Mononuclear cell (primary cell): ENCODE results near the gene PIAS2. TPM values are rescaled to one million over a fixed set of nuclear protein-coding genes. Genes with fewer than 3 reads are reported as not detected.

ENCODE experiments used
- H3K27me3 ChIP-seq: 2 replicates; pipeline ENCODE4 v1.6.0; 2011; ENCODE audit warnings: low read length, control low read depth; ENCODE audit not compliant: insufficient read depth
- H3K4me1 ChIP-seq: 2 replicates; pipeline ENCODE4 v1.5.1; 2011; ENCODE audit warnings: mild to moderate bottlenecking, low read length, control low read depth; ENCODE audit not compliant: insufficient read depth
- H3K4me3 ChIP-seq: 2 replicates; pipeline ENCODE4 v1.5.1; 2011; ENCODE audit warnings: mild to moderate bottlenecking, low read length, moderate library complexity
- H3K9me3 ChIP-seq: 2 replicates; pipeline ENCODE4 v1.5.1; 2011; ENCODE audit warnings: low read depth, mild to moderate bottlenecking, control low read depth, low read length
- total RNA-seq: library from RNA; depleted of rRNA; stranded (reverse); fragments of >200 nt; gene quantifications from one replicate; pipeline ENCODE4 v1.2.3, GENCODE V29; 2012

The PIAS2 gene
- total RNA-seq, 1 donor: 46.8 TPM

DNA sequence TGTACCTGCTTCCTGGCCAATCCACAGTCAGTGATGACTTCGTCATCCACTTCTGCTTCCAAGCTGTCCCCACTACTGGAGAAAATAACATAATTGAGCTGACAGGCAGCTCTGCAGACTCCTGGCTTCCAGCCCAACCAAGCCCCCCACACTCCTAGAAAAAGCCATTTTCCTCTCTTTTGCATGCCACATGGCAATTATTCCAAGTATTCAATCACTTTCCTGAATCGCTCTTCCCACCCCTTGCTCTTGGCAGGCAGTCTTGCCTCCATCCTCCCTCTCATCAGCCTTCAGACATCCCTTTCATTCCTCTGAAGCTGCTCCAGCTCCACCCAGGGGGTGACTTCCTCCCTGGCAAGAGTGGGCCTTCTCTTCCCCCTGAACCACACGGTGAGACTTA lies 146.2 kb downstream of the PIAS2 start:
- Histone ChIP-seq H3K4me3 (no peak overlapping the region), H3K27me3 (peaks cover 2% of the 10 kb centered on the region), H3K4me1 (peaks cover 6% of the 10 kb centered on the region), H3K9me3 (no peaks in the 10 kb centered on the region)

- H3K4me3 ChIP-seq: no peak overlapping the region
- peaks cover 3% of the 10 kb centered on the region for H3K27me3 ChIP-seq
- H3K4me1 ChIP-seq: peaks cover 6% of the 10 kb centered on the region
- H3K9me3 ChIP-seq: no peaks in the 10 kb centered on the region
These were observed 146.6 kb downstream of the PIAS2 start for GRCh38 chr18:46770708-46771107.

GRCh38 chr18:46768166-46768921 lies 149.0 kb downstream of the PIAS2 start:
- H3K4me1 ChIP-seq: peaks cover 6% of the 10 kb centered on the region
- H3K27me3 ChIP-seq: peaks cover 3% of the 10 kb centered on the region
- no peak overlapping the region for H3K4me3 ChIP-seq
- no peaks in the 10 kb centered on the region for H3K9me3 ChIP-seq

DNA sequence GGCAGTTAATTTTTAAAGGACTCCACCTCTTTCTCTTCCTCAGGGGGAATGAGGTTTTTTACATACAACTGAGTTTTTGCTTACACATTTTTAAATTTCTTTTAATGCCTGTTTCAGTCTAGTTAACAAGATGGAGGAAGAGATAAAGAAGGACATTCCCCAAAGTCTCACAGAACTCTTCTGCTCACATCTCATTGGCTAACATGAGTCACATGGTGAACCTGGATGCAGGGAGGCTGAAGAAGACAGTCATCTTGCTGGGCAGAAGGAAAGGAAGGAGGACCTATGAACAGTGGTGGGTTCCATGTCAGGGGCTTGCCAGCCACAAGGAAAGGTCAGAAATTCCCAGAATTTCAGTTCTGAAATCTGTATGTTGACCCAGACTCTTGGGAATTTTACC lies 150.1 kb downstream of the PIAS2 start:
- H3K27me3 ChIP-seq: peaks cover 7% of the 10 kb centered on the region
- peaks cover 6% of the 10 kb centered on the region for H3K4me1 ChIP-seq
- no peak overlapping the region for H3K4me3 ChIP-seq
- no peaks in the 10 kb centered on the region for H3K9me3 ChIP-seq

GRCh38 chr18:46764586-46764985 lies 152.7 kb downstream of the PIAS2 start:
- Histone ChIP-seq H3K27me3 (peaks cover 24% of the 10 kb centered on the region), H3K4me1 (no peaks in the 10 kb centered on the region), H3K9me3 (no peaks in the 10 kb centered on the region), H3K4me3 (no peak overlapping the region)

GRCh38 chr18:46761059-46761769 lies 156.1 kb downstream of the PIAS2 start:
- Histone ChIP-seq H3K27me3 (peaks cover 50% of the 10 kb centered on the region), H3K4me1 (peaks cover 17% of the 10 kb centered on the region), H3K9me3 (no peaks in the 10 kb centered on the region), H3K4me3 (no peak overlapping the region)

GRCh38 chr18:46759890-46760289 lies 157.4 kb downstream of the PIAS2 start:
- H3K4me1 ChIP-seq: peaks cover 31% of the 10 kb centered on the region
- H3K4me3 ChIP-seq: no peak overlapping the region
- H3K9me3 ChIP-seq: no peaks in the 10 kb centered on the region
- peaks cover 61% of the 10 kb centered on the region for H3K27me3 ChIP-seq

DNA sequence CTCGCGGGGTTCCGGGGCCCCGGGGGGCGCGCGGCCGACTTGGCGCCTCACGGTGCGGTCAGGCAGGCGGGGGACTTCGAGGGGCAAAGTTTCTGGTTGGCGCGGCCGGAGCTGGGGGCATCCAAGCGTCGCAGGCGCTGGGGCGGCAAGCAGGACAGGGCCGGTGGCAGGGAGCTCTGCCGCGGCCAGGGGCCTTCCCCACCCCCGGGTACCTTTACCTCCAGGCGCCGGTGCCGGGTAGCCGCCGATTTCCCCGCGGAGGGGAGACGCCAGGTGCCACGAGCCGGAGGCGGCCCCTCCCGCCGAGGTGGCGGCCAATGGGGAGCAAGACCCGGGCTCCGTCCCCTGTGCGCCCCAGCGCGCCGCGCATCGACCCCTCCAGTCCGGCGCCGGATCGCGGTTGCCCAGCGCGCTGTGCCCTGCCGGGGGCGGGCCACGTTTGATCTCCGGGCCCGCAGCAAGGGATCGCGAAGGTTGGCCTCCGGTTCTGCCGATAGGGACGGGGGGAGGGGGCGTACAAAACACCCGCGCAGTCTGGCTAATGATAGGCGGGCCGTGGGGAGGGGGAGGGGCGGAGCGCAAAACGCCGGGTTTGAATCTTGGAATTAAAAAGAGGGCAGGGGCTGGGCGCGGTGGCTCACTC lies 160.6 kb downstream of the PIAS2 start, which contains the start of gene ST8SIA5:
Gene ST8SIA5 (minus strand): TSS at position 495 of the 643 bp plus-strand sequence. CDS start 545 bp downstream, outside the sequence.
- Histone ChIP-seq H3K4me1 (peaks cover 37% of the 10 kb centered on the region), H3K9me3 (no peaks in the 10 kb centered on the region), H3K27me3 (peaks cover 58% of the 10 kb centered on the region), H3K4me3 (no peak within 1 kb of the TSS)

DNA sequence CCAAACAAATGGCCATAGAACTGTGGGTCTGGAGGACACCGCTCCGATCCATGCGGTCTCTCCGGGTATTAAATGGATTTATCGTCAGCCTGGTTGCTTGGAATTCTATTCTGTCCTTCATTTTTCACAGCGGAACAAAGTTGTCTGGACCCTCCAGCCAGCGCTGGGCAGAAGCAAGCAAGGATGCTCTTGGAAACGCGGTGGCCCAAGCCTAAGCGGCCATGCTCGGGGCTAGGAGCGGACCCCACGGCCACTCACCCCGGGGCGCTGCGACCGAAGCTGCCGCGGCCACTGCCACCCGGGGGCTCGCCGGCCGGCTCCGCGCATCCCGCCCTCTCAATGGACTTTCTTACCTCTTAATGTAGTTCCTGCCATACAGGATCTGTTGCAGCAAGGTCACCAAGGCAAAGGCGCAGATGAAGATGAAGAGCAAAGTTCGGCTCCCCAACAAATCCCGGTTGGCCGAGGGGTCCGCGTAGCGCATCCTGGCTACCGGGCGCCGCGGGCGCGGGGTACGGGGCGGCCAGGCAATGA lies 161.2 kb downstream of the PIAS2 start:
- Histone ChIP-seq H3K27me3 (peaks cover 54% of the 10 kb centered on the region), H3K4me3 (no peak overlapping the region), H3K9me3 (no peaks in the 10 kb centered on the region), H3K4me1 (peaks cover 37% of the 10 kb centered on the region)

- Histone ChIP-seq H3K27me3 (peaks cover 49% of the 10 kb centered on the region), H3K9me3 (no peaks in the 10 kb centered on the region), H3K4me3 (no peak overlapping the region), H3K4me1 (peaks cover 37% of the 10 kb centered on the region)
These were observed 161.8 kb downstream of the PIAS2 start for GRCh38 chr18:46755315-46756024.

DNA sequence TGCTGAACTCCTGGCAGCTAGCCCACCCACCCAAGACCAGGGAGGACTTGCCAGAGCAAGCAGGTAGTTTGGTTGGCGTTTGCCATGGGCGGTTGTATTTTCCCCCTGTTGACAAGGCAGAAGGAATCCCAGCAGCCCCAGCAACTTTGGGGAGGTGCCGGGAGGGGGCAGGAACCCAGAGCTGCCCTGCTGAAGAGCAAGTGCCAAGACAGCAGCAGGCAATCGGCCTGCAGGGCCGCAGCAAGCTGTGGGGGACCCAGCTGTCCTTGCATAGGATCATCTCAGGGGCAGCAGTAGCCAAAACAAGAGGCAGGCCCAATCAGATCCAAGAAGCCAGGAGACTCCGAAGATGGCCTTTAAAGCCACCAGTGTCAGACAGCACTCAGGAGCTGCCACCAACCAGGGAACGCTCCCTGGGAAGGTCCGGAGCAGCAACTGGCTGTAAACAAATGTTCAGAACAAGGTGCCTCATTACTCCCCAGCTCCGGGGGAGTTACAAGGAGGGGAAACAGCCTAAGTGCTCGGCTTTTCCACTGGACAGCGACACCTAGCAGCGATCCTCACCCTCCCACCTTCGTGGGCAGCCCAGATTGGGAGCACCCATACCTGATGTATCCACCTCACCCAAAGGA lies 162.5 kb downstream of the PIAS2 start:
- no peak overlapping the region for H3K4me3 ChIP-seq

DNA sequence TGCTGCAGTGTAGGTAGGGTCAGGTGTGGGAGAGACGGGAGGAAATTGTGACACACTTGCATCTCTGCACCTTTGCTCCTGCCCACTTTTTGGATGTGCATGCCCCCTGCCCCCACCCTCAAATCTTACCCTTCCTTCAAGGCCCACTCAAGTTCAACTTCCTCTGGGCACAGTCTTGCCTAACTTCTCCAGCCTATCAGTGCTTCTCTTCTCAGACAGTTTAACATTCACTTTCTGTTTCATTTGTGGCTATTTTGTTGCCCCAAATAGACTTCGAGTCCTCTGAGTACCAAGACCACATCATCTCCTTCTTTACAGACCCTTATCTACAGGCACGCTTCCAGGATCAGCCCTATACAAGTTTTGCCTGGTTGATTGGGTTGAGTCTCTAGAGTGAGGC lies 163.1 kb downstream of the PIAS2 start:
- Histone ChIP-seq H3K27me3 (peaks cover 36% of the 10 kb centered on the region), H3K4me3 (no peak overlapping the region), H3K4me1 (peaks cover 37% of the 10 kb centered on the region), H3K9me3 (no peaks in the 10 kb centered on the region)

More for the DNA sequence above, 162.5 kb downstream of the PIAS2 start:
- Histone ChIP-seq H3K27me3 (peaks cover 42% of the 10 kb centered on the region), H3K4me1 (peaks cover 37% of the 10 kb centered on the region), H3K9me3 (no peaks in the 10 kb centered on the region)
